HuH-7 (cell line): Measurements from ENCODE around the gene CTSS.
"Not testable (repeated sequence)": the region's sequence is repeated elsewhere in the genome, so short reads cannot be mapped to it uniquely, and the experiment has no call there.

Experiments
- DNase-seq: peaks from one replicate; pipeline ENCODE4 v3.0.0; 2011; ENCODE audit warnings: low spot score

The CTSS gene

GRCh38 chr1:150765296-150765976 is at the start of gene CTSS:
TSS of gene CTSS (minus strand) at chr1:150765778. CDS start at chr1:150764763, 1,015 bp downstream.
- no peak for DNase-seq

- peak; percentile 55 for DNase-seq
Observed at GRCh38 chr1:150813028-150813707, 47.6 kb upstream of the CTSS start.

GRCh38 chr1:150810958-150811659 is 45.5 kb upstream of the CTSS start:
- peak; percentile 26 for DNase-seq

GRCh38 chr1:150809651-150810050 is 44.1 kb upstream of the CTSS start:
- DNase-seq: no peak

DNA sequence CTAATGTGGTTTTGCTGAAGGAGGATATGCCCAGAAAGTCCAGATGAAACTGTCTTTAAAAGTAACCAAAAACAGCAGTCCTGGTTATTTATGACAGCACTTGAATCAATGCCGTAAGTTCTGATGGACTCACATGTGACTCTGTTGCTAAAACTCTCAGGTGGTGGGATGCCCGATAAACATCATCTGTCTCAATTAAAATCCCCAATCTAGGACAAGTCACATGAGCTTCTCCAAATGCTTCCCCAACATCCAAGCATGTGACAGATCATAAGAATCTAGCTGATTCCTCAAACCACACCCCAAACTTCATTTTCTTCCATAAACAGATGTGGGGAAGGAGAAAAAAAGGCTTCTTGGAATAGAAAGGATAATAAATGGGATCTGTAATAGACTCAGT is 43.3 kb upstream of the CTSS start:
- no peak for DNase-seq

DNA sequence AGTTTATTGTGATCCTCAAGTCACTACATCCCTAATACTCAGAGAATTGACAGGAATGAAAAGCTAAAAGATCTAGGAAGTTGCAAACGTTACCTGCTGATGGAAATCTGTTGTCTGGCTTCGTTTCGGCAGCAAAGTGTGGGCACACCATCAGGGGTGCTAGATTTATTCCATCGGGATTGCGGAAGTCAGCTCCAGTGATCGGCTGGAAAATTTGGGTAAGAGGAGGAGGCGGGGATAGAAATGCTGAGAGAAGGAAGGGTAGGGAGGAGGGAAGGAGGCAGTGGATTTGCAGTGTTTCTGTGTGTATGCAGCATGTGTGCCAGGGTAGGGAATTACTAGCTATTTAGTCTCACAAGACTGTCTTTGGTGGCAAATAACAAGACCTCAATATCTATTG is 42.5 kb upstream of the CTSS start, which contains the start of gene CTSK:
Gene CTSK (minus strand): TSS at position 140 of the 400 bp plus-strand sequence. CDS start 1,455 bp downstream, outside the sequence.
- DNase-seq: no peak

GRCh38 chr1:150807249-150808023 is 41.9 kb upstream of the CTSS start:
- DNase-seq: no peak

- no peak for DNase-seq
Observed at GRCh38 chr1:150805899-150806298, 40.3 kb upstream of the CTSS start.

DNA sequence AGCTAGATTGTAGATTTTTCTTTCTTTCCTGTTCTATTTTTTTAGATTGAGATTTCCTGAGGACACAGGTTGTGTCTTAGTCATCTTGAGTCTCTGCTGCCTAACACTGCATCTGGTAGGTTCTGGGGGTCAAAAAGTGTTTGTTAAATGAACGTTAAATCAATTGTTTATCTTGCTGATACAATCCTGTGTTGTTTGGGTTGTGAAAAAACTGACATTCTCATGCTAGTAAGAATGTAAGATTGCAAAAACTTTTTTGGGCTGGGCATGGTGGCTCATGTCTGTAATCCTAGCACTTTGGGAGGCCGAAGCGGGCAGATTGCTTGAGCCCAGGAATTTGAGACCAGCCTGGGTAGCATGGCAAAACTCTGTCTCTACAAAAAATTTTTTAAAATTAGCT is 39.1 kb upstream of the CTSS start:
- DNase-seq: no peak

GRCh38 chr1:150799089-150799488 is 33.5 kb upstream of the CTSS start:
- DNase-seq: no peak

DNA sequence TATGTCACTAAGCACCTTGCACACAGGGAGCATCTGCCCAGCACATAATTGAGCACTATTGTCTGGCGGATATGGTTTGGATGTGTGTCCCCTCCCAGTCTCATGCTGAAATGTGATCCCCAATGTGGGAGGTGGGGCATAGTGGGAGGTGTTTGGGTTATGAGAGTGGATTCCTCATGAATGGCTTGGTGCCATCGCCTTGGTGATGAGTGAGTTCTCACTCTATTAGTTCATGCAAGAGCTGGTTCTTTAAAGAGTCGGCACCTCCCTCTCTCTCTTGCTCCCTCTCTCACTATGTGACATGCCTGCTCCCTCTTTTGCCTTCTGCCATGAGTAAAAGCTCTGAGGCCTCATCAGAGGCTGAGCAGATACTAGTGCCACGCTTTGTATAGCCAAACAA is 32.9 kb upstream of the CTSS start:
- no peak for DNase-seq

DNA sequence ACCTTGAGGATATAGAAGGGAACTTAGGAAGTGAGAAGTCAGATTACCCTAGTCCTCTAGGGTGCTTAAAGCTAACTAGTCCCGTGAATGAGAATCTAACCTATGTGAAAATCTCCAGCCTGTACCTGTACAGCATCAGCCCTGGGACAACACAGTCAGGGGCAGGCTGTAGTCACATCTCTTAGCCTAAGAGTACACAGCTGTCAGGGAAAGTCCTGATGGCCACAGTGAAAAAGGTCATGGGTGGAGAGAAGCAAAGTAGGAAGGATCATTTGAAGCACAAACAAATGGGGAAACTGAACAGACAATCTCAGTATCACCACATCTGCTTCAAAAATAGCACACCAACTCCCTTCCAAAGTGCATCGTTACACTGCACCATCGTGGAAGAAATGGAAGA is 30.8 kb upstream of the CTSS start:
- no peak for DNase-seq

GRCh38 chr1:150793778-150794177 is 28.2 kb upstream of the CTSS start:
- DNase-seq: not testable (repeated sequence)

DNA sequence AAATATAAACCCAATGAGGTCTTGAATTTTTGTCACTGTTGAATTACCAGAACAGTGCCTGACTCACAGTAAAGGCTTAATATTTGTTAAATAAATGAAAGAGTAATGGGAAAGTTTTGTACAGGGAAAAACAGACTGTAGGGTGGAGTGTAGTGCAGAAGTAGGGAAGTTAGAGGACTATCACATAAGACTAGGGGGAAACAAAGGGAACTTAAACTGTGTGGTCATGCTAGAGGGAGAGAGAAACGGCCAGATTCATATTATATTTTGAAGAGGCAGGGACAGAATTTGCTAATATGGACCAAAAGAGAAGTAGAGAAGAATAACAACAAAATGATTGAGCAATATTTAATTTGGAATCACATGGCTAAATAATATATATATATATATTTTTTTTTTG is 27.6 kb upstream of the CTSS start:
- no peak for DNase-seq

DNA sequence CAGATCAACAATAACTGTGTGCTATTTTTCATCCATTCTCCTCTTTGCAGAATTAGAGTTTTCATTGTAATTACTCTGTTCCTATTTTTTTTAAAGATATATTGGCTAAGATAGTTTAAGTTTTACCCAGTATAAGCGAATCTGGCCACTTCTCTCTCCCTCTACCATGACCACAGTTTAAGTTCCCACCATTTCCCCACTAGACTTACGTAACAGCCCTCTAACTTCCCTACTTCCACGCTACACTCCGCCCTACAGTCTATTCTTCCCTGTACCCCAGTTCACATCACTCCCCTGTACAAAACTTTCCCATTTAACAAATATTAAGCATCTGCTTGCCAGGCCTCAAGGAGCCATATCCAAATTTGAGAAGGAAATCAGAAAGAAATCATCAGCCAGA is 26.0 kb upstream of the CTSS start:
- DNase-seq: no peak

- no peak for DNase-seq
Observed at GRCh38 chr1:150789396-150789795, 23.8 kb upstream of the CTSS start.

DNA sequence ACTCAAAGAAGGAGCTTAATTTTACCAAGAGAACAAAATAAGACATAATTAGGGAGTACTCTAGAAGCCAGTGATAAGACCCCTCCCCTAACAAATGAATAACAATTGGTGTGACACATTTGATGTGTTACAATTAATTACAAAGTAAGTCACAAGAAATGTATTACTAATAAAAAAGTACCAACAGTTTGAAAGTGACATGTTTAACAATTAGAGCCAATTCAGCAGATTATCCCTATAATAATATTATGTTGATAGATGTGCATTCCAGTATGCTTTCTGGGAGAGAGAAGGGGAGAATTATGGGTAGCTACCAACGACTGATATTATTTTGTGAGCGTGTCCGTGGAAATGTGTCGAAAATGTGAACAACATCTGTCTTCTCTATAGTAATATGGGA is 23.4 kb upstream of the CTSS start:
- no peak for DNase-seq

DNA sequence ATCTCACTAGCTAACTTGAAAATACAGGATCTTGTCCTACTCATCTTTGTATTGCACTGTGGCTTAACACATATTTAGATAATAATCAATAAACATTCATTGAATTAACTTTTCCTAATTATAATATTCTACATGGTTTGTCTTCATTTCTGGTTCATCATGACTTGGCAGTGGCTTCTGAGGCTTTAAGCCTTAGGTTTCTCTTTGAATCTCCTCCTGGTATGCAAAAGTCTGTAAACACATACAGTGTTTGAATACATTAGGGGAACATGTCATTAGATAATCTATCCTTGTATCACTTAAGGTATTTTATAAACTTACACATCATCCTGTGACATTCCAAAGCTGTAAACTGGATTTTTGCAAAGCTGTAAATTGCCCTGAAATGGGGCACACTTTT is 21.9 kb upstream of the CTSS start:
- no peak for DNase-seq

DNA sequence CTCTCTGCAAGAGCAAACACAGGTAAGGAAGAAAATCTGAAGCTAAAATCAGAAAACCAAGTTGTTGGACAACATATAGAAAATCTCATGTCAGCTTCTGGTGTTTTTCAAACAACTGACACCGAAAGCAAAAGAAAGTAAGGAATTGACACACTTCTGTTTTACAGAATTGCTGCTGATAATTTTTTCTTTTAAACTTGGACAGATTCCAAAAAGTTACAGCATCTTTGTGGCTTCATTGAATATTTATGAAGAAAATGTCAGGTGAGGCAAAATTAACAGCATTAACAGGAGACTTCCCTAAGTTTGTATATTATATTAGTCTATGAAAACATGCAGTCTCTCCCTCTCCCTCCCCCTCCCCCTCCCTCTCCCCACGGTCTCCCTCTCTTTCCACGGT is 14.9 kb upstream of the CTSS start:
- no peak for DNase-seq

- DNase-seq: no peak
Observed at GRCh38 chr1:150778409-150778808, 12.8 kb upstream of the CTSS start.

DNA sequence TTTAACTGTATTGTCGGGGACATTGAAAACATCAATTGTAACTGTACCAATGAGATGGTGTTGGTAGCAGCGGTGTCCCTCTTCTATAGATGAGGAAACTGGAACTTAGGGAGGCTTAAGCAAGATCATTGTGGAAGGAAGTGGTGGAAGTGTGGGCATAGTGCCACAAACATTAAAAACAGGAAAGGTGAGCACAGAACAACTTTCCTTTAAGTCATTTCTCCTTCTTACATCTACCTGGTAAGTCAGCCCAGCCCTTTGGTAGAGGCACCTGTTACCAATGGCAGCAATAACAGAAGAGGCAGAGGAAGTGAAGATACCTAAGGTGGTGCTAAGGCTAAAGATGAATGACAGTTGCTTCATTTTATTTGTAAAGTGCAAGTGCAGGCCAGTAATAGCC is 12.0 kb upstream of the CTSS start:
- no peak for DNase-seq

DNA sequence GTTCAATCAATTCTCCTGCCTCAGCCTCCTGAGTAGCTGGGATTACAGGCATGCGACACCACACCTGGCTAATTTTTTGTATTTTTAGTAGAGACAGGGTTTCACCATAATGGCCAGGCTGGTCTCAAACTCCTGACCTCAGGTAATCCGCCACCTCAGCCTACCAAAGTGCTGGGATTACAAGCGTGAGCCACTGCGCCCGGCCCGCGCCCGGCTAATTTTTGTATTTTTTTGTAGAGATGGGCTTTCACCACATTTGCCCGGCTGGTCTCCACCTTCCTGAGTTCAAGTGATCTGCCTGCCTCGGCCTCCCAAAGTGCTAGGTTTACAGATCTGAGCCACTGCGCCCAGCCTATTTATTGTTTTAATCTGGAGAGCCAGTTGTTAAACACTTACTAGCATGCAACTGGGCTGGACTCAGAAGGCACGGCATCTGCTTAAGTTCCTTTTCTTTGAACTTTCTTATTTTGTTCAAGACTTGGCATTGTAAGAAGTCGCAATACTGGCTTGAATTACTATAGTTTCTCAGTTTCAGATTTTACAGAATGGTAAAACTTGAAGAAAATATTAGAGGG is 10.4 kb upstream of the CTSS start:
- not testable (repeated sequence) for DNase-seq
